Esophagus muscularis mucosa (tissue), 3 donors: ENCODE measurements around the gene SPAG16.

Experiments
- POLR2A ChIP-seq: fragments of 450-650 bp; IDR thresholded peaks from one replicate; pipeline ENCODE4 v1.6.1; 2017; ENCODE audit warnings: antibody characterized with exemption, moderate library complexity, mild to moderate bottlenecking, low read depth
- TF ChIP-seq, protein P1 (sequence below), 3 experiments: fragments of 200-600 bp in 2 of 3; fragments of 450-650 bp in 1 of 3; sonication (generic) in 2 of 3; IDR thresholded peaks; one replicate each; pipeline ENCODE4 v1.5.1; 2017 to 2019; ENCODE audit warnings: antibody characterized with exemption in 3 of 3, mild to moderate bottlenecking in 2 of 3, moderate library complexity in 1 of 3

DNA sequence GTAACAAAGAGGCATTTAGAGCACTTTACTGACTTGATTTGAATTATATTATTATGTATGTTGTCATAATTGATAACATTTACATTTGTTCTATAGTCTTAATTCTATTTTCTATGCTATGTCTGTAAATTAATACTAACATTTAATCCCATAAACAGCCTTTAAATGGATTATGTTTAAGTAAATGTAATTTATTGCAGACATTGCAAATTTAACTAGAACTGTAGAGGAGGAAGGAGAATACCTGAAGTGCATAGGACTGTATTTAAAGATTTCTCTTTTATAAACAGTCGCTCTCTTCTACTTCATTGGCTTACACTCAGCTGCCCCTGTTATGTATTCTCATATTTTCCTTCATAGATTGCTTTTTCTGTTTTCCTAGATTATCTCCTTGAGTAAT, 92.4 kb downstream of the SPAG16 start:
- TF ChIP-seq, protein P1, sequence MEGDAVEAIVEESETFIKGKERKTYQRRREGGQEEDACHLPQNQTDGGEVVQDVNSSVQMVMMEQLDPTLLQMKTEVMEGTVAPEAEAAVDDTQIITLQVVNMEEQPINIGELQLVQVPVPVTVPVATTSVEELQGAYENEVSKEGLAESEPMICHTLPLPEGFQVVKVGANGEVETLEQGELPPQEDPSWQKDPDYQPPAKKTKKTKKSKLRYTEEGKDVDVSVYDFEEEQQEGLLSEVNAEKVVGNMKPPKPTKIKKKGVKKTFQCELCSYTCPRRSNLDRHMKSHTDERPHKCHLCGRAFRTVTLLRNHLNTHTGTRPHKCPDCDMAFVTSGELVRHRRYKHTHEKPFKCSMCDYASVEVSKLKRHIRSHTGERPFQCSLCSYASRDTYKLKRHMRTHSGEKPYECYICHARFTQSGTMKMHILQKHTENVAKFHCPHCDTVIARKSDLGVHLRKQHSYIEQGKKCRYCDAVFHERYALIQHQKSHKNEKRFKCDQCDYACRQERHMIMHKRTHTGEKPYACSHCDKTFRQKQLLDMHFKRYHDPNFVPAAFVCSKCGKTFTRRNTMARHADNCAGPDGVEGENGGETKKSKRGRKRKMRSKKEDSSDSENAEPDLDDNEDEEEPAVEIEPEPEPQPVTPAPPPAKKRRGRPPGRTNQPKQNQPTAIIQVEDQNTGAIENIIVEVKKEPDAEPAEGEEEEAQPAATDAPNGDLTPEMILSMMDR (IDR thresholded peaks at IDR 0.05): no peak
- no peak for TF ChIP-seq POLR2A
